MCF 10A (cell line): ENCODE results near the gene CST7. TPM values are rescaled to one million over a fixed set of nuclear protein-coding genes. Genes with fewer than 3 reads are reported as not detected.

ENCODE experiments used
- BruUV-seq: library from RNA; stranded (reverse); fragments of 400-500 nt; replicated peaks from 2 replicates; lab custom pipeline; 2021; lab: Mats Ljungman, UMichigan
- CTCF ChIA-PET: fragments of 300-600 bp; sonication (Branson Sonifier 250); formaldehyde crosslinking; extraction: SDS; loops from one replicate; lab custom pipeline; 2021; ENCODE audit warnings: antibody characterized with exemption, inconsistent platforms; lab: Yijun Ruan, JAX
- POLR2A ChIA-PET: fragments of 300-600, 350-650 bp; sonication (Branson Sonifier 250); formaldehyde crosslinking; extraction: SDS; loops from one replicate; lab custom pipeline; 2020; ENCODE audit warnings: antibody characterized with exemption, inconsistent platforms; lab: Yijun Ruan, JAX
- DNase-seq: peaks from one replicate; pipeline ENCODE4 v3.0.0-alpha.2; 2018; ENCODE audit not compliant: unreplicated experiment
- H3K27ac Mint-ChIP-seq: one replicate; pipeline ENCODE4 v1.8.0; 2022; ENCODE audit warnings: mild to moderate bottlenecking, low read depth, mixed read lengths; ENCODE audit not compliant: unreplicated experiment
- H3K27me3 Mint-ChIP-seq: one replicate; pipeline ENCODE4 v1.8.0; 2022; ENCODE audit warnings: mixed read lengths; ENCODE audit not compliant: insufficient read depth, unreplicated experiment
- H3K36me3 Mint-ChIP-seq: one replicate; pipeline ENCODE4 v1.8.0; 2022; ENCODE audit warnings: mild to moderate bottlenecking, moderate library complexity, mixed read lengths; ENCODE audit not compliant: insufficient read depth, unreplicated experiment
- H3K4me1 Mint-ChIP-seq: one replicate; pipeline ENCODE4 v1.8.0; 2022; ENCODE audit warnings: mixed read lengths; ENCODE audit not compliant: insufficient read depth, unreplicated experiment
- H3K4me3 Mint-ChIP-seq: one replicate; pipeline ENCODE4 v1.8.0; 2022; ENCODE audit warnings: mild to moderate bottlenecking, moderate library complexity, mixed read lengths; ENCODE audit not compliant: unreplicated experiment
- H3K9me3 Mint-ChIP-seq: one replicate; pipeline ENCODE4 v1.8.0; 2022; ENCODE audit warnings: mixed read lengths; ENCODE audit not compliant: unreplicated experiment
- CTCF ChIP-seq: fragments of 200-600 bp; IDR thresholded peaks from one replicate; pipeline ENCODE4 v1.8.0; 2022; ENCODE audit warnings: antibody characterized with exemption, mild to moderate bottlenecking; ENCODE audit not compliant: unreplicated experiment
- intact Hi-C: fragments of 100-400 bp; cut with micrococcal nuclease; formaldehyde crosslinking; loops from 2 replicates; pipeline ENCODE4 v1.14.1; 2022
- total RNA-seq: library from RNA; stranded (reverse); gene quantifications from 2 replicates; pipeline ENCODE4 v1.2.3, GENCODE V29; 2022

CST7 gene
- total RNA-seq, 1 experiment from 2014 or later = not detected

DNA sequence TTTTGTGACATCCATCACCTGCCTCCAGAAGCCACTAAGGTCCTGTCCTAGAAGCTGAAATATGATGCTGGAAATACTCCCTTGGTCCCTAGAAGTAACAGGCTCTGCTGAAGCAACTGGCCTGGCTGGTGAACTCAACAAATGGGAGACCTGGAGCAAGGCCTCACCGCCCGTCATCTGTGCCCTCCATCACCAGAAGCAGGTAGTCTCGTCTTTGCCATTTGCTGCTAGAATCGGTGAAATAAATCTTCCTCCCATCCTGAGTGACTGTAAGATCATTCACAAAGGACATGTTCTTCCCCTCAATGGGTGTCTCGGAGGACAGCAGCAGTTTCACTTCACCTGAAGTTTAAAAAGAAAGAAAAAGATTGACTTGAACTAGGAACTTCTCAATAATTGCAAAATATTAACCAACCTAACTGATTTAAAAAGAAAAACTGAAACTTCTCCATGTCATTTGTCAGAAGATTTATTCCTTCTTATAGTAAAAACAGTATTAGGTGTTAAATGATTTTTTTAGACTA, 21.0 kb downstream of the CST7 start:
- Mint-ChIP-seq H3K27ac (no peak overlapping the region), H3K4me1 (no peaks in the 10 kb centered on the region), H3K4me3 (no peak overlapping the region), H3K36me3 (peaks cover 69% of the 10 kb centered on the region), H3K27me3 (no peaks in the 10 kb centered on the region), H3K9me3 (no peaks in the 10 kb centered on the region)
- CTCF ChIA-PET = interaction anchor here (0.7 kb wide), 1 partner anchor 1310 kb away, joined by 4 read pairs; no protein-coding TSS in a partner anchor
- no peak for TF ChIP-seq CTCF
- POLR2A ChIA-PET = interaction anchor here (0.7 kb wide), 1 partner anchor 8 kb away, joined by 4 read pairs; no protein-coding TSS in a partner anchor
- no TSS peak for BruUV-seq
- no peak for DNase-seq
- intact Hi-C loops = no loop called here

DNA sequence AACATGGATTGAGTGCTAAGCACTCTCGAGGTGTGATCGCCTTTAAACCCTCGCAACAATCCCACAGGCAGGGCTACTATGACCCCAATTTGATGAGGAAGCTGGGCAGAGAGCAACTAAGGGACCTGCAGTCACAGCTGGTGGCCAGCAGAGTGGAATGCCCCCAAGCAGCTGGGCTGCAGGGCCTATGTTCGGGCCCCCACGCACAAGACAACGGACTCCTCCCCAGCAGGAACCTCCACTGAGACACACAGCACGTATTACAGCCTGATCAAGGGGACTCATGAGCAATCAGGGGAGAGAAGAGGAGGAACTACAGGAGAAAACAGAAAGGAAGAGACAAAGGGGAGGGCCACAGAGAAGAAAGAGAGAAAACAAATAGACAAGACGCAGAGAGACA, 21.7 kb downstream of the CST7 start:
- POLR2A ChIA-PET = interaction anchor here (0.7 kb wide), 1 partner anchor 8 kb away, joined by 4 read pairs; no protein-coding TSS in a partner anchor
- H3K9me3 Mint-ChIP-seq = peaks cover 5% of the 10 kb centered on the region
- no peak overlapping the region for H3K4me3 Mint-ChIP-seq
- CTCF ChIA-PET = no interaction called here
- intact Hi-C loops = no loop called here
- TF ChIP-seq CTCF = no peak
- peaks cover 69% of the 10 kb centered on the region for H3K36me3 Mint-ChIP-seq
- no peaks in the 10 kb centered on the region for H3K27me3 Mint-ChIP-seq
- H3K4me1 Mint-ChIP-seq = no peaks in the 10 kb centered on the region
- no peak for DNase-seq
- H3K27ac Mint-ChIP-seq = no peak overlapping the region
- no TSS peak for BruUV-seq

GRCh38 chr20:24971376-24972101, 22.5 kb downstream of the CST7 start:
- ChIA-PET POLR2A (interaction anchor here (0.7 kb wide), 1 partner anchor 181 kb away, joined by 3 read pairs; no protein-coding TSS in a partner anchor), CTCF (interaction anchor here (0.6 kb wide), 1 partner anchor 566 kb away, joined by 4 read pairs; no protein-coding TSS in a partner anchor)
- Mint-ChIP-seq H3K9me3 (peaks cover 13% of the 10 kb centered on the region), H3K4me3 (no peak overlapping the region), H3K4me1 (no peaks in the 10 kb centered on the region), H3K27ac (no peak overlapping the region), H3K27me3 (no peaks in the 10 kb centered on the region), H3K36me3 (peaks cover 69% of the 10 kb centered on the region)
- no peak for TF ChIP-seq CTCF
- intact Hi-C loops = no loop called here
- no TSS peak for BruUV-seq
- no peak for DNase-seq

DNA sequence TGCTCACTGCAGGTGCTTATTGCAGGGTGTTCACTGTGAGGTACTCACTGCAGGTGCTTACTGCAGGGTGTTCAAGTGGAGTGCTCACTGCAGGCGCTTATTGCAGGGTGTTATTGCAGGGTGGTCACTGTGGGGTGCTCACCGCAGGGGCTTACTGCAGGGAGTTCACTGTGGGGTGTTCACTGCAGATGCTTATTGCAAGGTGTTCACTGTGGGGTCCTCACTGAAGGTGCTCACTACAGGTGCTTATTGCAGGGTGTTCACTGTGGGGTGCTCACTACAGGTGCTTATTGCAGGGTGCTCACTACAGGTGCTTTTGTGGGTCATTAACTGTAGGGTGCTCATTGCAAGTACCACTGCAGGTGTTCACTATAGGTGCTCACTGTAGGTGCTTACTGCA, 23.3 kb downstream of the CST7 start:
- BruUV-seq = no TSS peak
- Mint-ChIP-seq H3K36me3 (peaks cover 69% of the 10 kb centered on the region), H3K4me1 (no peaks in the 10 kb centered on the region), H3K4me3 (no peak overlapping the region), H3K27me3 (no peaks in the 10 kb centered on the region), H3K9me3 (peaks cover 14% of the 10 kb centered on the region), H3K27ac (no peak overlapping the region)
- POLR2A ChIA-PET = no interaction called here
- TF ChIP-seq CTCF = no peak
- no peak for DNase-seq
- CTCF ChIA-PET = no interaction called here
- intact Hi-C loops = no loop called here
